GM19351 (cell line): ENCODE results near the gene MGAT5.

Source experiments
- ATAC-seq: cut with Tn5 transposase; IDR thresholded peaks from one replicate; pipeline ENCODE4 v1.9.1; 2021; ENCODE audit warnings: mild to moderate bottlenecking, moderate library complexity; ENCODE audit not compliant: unreplicated experiment

MGAT5 gene

GRCh38 chr2:134230885-134231284 is 23.0 kb upstream of the MGAT5 start:
- no peak for ATAC-seq

- peak; percentile 22 for ATAC-seq
These were observed 22.4 kb upstream of the MGAT5 start for GRCh38 chr2:134231301-134231964.

DNA sequence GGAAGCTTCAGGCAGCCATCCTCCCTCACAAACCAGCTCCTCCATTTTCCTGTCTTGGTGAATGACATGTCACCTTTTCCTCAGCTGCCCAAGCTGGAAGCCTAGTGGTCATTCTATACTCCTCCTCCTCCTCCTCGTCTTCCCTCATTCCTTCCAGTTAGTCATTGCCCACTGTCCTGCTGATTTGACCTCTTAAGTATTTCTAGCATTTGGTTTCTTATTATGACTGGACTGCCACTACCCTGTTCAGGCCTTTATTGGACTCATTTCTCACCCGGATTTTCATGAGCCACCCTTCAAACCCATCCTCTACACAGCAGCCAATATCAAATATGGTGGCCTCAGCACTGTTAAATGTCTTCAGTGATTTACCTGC is 21.9 kb upstream of the MGAT5 start:
- ATAC-seq, result peak; percentile 25

DNA sequence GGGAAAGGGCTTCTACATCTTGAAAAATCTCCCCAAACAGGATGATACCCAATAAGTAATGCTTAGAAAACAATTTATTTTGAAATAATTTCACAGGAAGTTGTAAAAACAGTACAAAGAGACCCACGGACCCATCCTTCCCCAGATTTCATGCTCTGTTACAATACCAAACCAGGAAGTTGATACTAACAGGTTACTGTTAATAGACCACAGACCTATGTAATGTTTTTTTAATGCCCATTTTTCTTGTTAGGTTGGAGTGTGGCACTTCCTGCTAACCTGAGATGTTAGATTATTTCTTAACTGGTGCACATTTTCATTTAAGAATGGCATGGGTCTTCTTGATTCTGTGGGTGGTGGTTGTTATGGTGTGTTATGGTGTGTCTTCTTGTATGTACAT is 21.4 kb upstream of the MGAT5 start:
- ATAC-seq, result no peak

DNA sequence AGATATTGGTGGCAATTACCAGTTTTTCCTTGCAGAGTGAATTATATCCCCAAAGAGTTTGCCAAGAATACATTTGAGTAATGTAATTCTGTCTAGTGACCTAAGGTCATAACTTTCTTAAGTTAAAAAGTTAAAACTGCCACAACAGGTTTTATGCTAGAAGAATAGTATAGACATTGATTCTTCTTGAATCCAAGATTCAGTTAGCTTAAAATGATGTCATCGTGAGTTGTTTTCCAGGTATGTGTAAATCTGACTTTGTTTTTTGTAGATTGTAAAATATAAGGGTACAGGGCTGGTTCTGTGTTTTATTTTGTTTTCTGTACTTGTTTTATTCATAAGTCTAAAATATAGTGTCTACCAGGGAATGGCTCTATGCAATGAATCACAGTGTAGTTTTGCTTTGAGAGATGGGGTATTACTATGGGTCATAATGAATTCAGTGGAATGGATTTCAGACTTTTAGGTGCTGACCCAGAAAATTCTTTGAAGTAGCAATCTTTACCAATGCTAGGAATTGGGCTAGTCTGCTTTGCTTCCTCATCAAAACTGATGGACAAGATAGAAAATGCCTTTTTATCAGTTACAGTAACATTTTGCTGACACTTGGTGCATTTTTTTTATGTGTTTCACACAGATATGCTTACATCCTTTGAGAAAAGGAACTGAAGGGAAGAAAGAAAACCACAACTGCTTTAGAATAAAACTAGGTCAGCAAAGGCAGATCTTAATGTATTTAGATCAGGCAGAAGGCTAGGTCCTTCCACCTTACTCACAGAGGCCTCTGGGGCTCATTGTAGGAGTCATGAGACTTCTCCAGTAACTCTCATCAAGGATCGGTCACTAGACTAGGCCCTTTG is 20.8 kb upstream of the MGAT5 start:
- peak; percentile 42 for ATAC-seq

DNA sequence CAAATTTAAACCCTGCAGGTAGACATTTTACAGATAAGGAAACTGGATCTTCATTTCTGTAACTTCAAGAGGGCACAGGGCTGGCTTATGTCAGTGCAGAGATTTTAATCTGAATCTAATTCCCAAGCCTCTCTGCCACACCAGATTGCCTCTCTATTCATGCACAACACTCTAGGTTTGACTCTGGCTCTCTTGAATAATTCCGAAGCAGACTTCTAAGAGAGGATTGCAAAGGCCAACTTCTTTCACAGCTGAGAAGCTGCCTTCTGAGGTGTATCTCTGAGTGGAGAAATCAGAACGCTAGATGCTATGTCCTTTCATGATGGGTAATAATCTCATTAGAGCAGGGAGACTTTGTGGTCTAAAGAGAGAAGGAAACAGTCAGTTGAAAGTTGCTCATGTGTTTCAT is 20.1 kb upstream of the MGAT5 start:
- peak; percentile 62 for ATAC-seq

DNA sequence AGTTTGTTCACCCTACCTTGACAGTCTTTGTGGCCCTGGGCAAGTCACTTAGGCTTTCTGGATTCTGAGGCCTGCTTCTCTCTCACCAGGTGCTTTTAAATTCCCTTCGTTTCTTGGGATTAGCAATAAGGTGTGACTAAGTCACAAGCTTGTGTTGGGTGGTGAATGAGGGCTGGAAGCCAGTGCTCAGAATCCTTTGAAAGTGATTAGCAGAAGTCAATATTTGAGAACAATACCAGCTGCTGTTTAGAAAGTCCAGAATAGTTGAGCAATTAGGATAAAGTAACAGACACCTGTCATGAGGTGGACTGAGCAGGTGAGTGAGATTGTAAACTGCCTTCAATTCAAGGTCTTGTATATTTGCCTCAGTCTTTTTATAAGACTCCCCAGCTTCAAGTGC is 19.3 kb upstream of the MGAT5 start:
- no peak for ATAC-seq

GRCh38 chr2:134235510-134236144 is 18.2 kb upstream of the MGAT5 start:
- no peak for ATAC-seq

DNA sequence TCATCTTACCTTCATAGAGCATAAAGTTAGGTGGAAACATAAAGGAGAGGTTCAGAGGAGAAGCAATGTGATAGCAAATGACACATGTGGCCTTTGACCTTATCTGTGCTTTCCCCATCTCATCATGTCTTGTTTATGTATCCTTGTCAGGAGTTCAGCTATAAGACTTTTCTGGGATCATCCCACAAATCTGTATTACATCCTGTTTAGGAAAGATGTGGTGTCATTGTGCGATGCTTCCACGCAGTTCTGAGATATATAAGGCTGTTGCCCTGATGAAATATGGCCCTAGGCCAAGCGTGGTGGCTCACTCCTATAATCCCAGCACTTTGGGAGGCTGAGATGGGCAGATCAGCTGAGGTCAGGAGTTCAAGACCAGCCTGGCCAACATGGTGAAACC is 15.5 kb upstream of the MGAT5 start:
- no peak for ATAC-seq

DNA sequence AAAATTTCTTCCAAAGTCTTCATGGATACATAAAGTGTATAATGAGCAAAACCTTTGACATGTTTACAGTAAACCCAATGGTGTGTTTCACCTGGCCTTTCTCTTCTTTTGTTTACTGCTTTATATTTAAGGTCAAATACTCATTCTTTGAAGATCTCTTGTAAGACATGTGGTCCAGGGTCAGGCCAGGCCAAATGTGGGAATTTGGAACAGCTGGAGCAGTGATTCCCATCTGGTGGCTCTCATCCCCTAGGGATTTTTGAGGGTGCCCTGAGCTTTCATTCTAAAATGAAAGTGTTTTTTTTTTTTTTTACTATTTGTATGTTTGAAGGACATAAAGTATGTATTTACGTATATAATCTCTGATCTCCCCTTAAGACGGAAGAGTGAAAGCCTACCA is 13.8 kb upstream of the MGAT5 start:
- no peak for ATAC-seq

DNA sequence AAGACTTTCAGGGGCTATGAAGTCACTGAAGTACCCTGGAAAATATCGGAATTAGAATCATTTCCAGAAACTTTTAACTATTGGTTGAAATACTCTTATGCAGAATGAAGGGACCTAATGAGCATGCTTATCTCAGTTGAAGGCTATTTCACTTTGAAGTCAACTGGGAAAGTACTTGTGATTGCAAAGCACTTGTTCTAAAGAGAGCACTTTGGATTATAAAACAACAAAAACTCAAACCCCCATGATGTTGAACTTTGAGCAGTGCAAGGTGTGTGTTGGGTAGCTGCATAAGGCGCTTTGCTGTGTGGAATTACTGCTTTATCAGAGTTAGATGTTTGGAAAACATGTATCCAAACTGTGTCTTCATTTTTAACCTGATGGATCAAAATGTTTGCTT is 12.0 kb upstream of the MGAT5 start:
- no peak for ATAC-seq

GRCh38 chr2:134243244-134243643 is 10.6 kb upstream of the MGAT5 start:
- ATAC-seq, result no peak

- no peak for ATAC-seq
These were observed 9.8 kb upstream of the MGAT5 start for GRCh38 chr2:134244086-134244485.

- ATAC-seq, result no peak
These were observed 9.3 kb upstream of the MGAT5 start for GRCh38 chr2:134244587-134244986.

GRCh38 chr2:134245340-134245984 is 8.4 kb upstream of the MGAT5 start:
- no peak for ATAC-seq

DNA sequence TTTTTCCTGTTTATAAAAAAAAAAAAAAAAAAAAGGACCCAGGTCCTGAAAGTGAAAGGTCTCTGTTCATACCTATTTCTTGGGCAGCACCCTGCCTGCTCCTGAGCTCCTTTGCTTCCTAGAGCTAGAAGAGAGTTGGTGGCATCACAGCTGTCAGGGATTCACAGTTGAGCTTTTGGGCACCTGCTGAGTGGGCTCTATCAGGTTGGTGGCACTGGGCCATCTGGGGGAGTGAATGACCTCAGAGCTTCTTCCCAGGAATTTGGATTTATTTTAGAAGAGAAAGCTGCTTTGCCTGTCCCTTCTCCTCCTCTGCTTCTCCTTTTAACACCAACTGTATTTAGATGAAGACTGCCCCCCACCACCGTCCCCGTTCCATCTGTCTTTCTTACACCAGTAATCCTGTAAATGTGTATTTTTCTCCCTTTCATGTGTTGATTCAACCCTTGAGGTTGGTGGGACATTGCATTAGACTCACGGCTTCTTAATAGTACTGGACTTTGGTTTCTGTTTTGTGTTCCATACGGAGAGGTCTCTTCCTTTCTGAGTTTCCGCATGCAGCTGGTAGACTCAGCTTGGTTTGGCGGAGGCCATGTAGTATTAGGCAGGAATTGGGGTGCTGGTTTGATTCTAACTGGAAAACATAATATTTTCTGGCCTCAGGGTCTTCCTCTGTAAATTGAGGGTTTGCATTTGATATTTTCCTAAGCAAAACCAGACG is 7.6 kb upstream of the MGAT5 start:
- ATAC-seq, result no peak

GRCh38 chr2:134247679-134248078 is 6.2 kb upstream of the MGAT5 start:
- peak; percentile 45 for ATAC-seq

GRCh38 chr2:134248913-134249312 is 5.0 kb upstream of the MGAT5 start:
- ATAC-seq, result no peak

- no peak for ATAC-seq
These were observed 4.1 kb upstream of the MGAT5 start for GRCh38 chr2:134249755-134250154.

DNA sequence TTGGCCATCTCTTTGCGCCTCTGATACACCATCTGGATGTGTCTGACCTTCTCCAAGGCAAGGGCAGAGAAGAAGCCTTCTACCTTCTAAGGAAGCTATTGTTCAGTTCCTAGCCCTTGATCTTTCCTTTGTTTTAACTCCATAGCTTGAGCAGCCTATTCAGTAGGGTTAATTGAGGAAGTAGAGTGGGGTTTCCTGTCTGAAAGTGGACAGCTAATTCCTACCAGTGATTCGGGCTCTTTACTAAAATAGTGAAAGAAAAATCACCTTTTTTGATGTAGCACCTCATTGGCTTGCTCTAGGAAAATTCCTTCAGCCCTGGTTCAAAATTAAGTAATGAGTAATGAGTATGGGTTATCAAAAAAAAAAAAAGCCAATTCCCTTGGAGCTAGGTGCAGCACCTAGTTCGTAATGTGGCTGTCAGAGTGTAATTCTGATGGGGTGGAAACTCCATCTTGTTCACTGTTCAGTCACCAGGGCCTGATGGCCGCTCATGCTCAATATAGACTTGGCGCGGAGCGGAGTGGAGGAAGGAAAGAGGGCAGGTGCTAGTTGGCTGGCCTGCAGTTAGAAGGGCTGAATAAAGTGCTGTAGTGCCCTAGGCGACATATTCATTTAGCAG is 2.9 kb upstream of the MGAT5 start:
- ATAC-seq, result peak; percentile 24
